C4-2B (cell line): ENCODE measurements around the gene MMD.

Source experiments
- CTCF ChIP-seq: fragments of 450-650 bp; conservative IDR thresholded peaks from 2 replicates; pipeline ENCODE4 v1.5.1; 2017; ENCODE audit warnings: mild to moderate bottlenecking
- ZFX ChIP-seq: fragments of 450-650 bp; IDR thresholded peaks from 2 replicates; pipeline ENCODE4 v1.6.1; 2017

GRCh38 chr17:55434721-55435120 is 13.1 kb upstream of the MMD start:
- TF ChIP-seq CTCF: no peak
- no peak for TF ChIP-seq ZFX
